ENCODE data around the gene VEGFC.
A peak's percentile ranks its signal among the peaks of the same experiment; 100 is the strongest.

Gene VEGFC

GRCh38 chr4:176790398-176790797 lies 2.3 kb downstream of the VEGFC start:
- no peak for DNase-seq (ENCODE audit: low spot score in 2 of 2)
- Histone ChIP-seq H3K27me3 (ENCODE audit: low read depth) (no peaks in the 10 kb centered on the region), H3K4me3 (no peak overlapping the region), H3K36me3 (replicated peaks) (no peaks in the 10 kb centered on the region), H3K4me1 (peaks cover 8% of the 10 kb centered on the region), H3K9me3 (no peaks in the 10 kb centered on the region)
- in situ Hi-C loops (cut with MboI; ENCODE audit: low sequenced_read_pairs) = loop anchor here (25.0 kb wide), 2 partner anchors 247 to 403 kb away; no protein-coding TSS in a partner anchor

- in situ Hi-C loops (cut with MboI; ENCODE audit: low sequenced_read_pairs) = loop anchor here (25.0 kb wide), 2 partner anchors 247 to 403 kb away; no protein-coding TSS in a partner anchor
- Histone ChIP-seq H3K27me3 (ENCODE audit: low read depth) (no peaks in the 10 kb centered on the region), H3K36me3 (replicated peaks) (no peaks in the 10 kb centered on the region), H3K9me3 (no peaks in the 10 kb centered on the region), H3K4me1 (peaks cover 8% of the 10 kb centered on the region), H3K4me3 (no peak overlapping the region)
- peak; percentile 29 to 64 for DNase-seq (ENCODE audit: low spot score in 2 of 2)
Measured at GRCh38 chr4:176789955-176790354, 2.8 kb downstream of the VEGFC start.

GRCh38 chr4:176788971-176789370 lies 3.8 kb downstream of the VEGFC start:
- H3K9me3 ChIP-seq = no peaks in the 10 kb centered on the region
- no peaks in the 10 kb centered on the region for H3K36me3 ChIP-seq (replicated peaks)
- in situ Hi-C loops (cut with MboI; ENCODE audit: low sequenced_read_pairs) = loop anchor here (25.0 kb wide), 2 partner anchors 248 to 402 kb away; no protein-coding TSS in a partner anchor
- peaks cover 8% of the 10 kb centered on the region for H3K4me1 ChIP-seq
- no peak overlapping the region for H3K4me3 ChIP-seq
- H3K27me3 ChIP-seq (ENCODE audit: low read depth) = no peaks in the 10 kb centered on the region
- DNase-seq (ENCODE audit: low spot score in 2 of 2) = no peak

- in situ Hi-C loops (cut with MboI; ENCODE audit: low sequenced_read_pairs) = loop anchor here (25.0 kb wide), 2 partner anchors 249 to 401 kb away; no protein-coding TSS in a partner anchor
- H3K4me1 ChIP-seq = peaks cover 8% of the 10 kb centered on the region
- no peaks in the 10 kb centered on the region for H3K9me3 ChIP-seq
- H3K4me3 ChIP-seq = no peak overlapping the region
- H3K27me3 ChIP-seq (ENCODE audit: low read depth) = no peaks in the 10 kb centered on the region
- no peak for DNase-seq (ENCODE audit: low spot score in 2 of 2)
- no peaks in the 10 kb centered on the region for H3K36me3 ChIP-seq (replicated peaks)
Measured at GRCh38 chr4:176788248-176788647, 4.5 kb downstream of the VEGFC start.

GRCh38 chr4:176784816-176785215 lies 7.9 kb downstream of the VEGFC start:
- Histone ChIP-seq H3K27me3 (ENCODE audit: low read depth) (no peaks in the 10 kb centered on the region), H3K36me3 (replicated peaks) (no peaks in the 10 kb centered on the region), H3K4me3 (no peak overlapping the region), H3K9me3 (no peaks in the 10 kb centered on the region), H3K4me1 (peaks cover 6% of the 10 kb centered on the region)
- in situ Hi-C loops (cut with MboI; ENCODE audit: low sequenced_read_pairs) = loop anchor here (25.0 kb wide), 2 partner anchors 252 to 398 kb away; no protein-coding TSS in a partner anchor
- no peak for DNase-seq (ENCODE audit: low spot score in 2 of 2)

GRCh38 chr4:176782794-176783193 lies 9.9 kb downstream of the VEGFC start:
- in situ Hi-C loops (cut with MboI; ENCODE audit: low sequenced_read_pairs) = loop anchor here (25.0 kb wide), 2 partner anchors 255 to 395 kb away; no protein-coding TSS in a partner anchor
- no peaks in the 10 kb centered on the region for H3K9me3 ChIP-seq
- H3K4me3 ChIP-seq = no peak overlapping the region
- H3K4me1 ChIP-seq = peaks cover 6% of the 10 kb centered on the region
- H3K36me3 ChIP-seq (replicated peaks) = no peaks in the 10 kb centered on the region
- no peaks in the 10 kb centered on the region for H3K27me3 ChIP-seq (ENCODE audit: low read depth)
- no peak for DNase-seq (ENCODE audit: low spot score in 2 of 2)

- H3K9me3 ChIP-seq = no peaks in the 10 kb centered on the region
- H3K27me3 ChIP-seq (ENCODE audit: low read depth) = no peaks in the 10 kb centered on the region
- no peak for DNase-seq (ENCODE audit: low spot score in 2 of 2)
- H3K4me1 ChIP-seq = peaks cover 6% of the 10 kb centered on the region
- no peaks in the 10 kb centered on the region for H3K36me3 ChIP-seq (replicated peaks)
- no peak overlapping the region for H3K4me3 ChIP-seq
- in situ Hi-C loops (cut with MboI; ENCODE audit: low sequenced_read_pairs) = loop anchor here (25.0 kb wide), 2 partner anchors 255 to 395 kb away; no protein-coding TSS in a partner anchor
Measured at GRCh38 chr4:176782191-176782590, 10.5 kb downstream of the VEGFC start.

- no peaks in the 10 kb centered on the region for H3K9me3 ChIP-seq
- in situ Hi-C loops (cut with MboI; ENCODE audit: low sequenced_read_pairs) = loop anchor here (25.0 kb wide), 2 partner anchors 256 to 394 kb away; no protein-coding TSS in a partner anchor
- H3K4me1 ChIP-seq = peaks cover 6% of the 10 kb centered on the region
- DNase-seq (ENCODE audit: low spot score in 2 of 2) = no peak
- no peaks in the 10 kb centered on the region for H3K27me3 ChIP-seq (ENCODE audit: low read depth)
- no peaks in the 10 kb centered on the region for H3K36me3 ChIP-seq (replicated peaks)
- no peak overlapping the region for H3K4me3 ChIP-seq
Measured at GRCh38 chr4:176781739-176782100, 11.0 kb downstream of the VEGFC start.

- H3K4me1 ChIP-seq = peaks cover 6% of the 10 kb centered on the region
- DNase-seq (ENCODE audit: low spot score in 2 of 2) = no peak
- in situ Hi-C loops (cut with MboI; ENCODE audit: low sequenced_read_pairs) = loop anchor here (25.0 kb wide), 2 partner anchors 256 to 394 kb away; no protein-coding TSS in a partner anchor
- H3K27me3 ChIP-seq (ENCODE audit: low read depth) = no peaks in the 10 kb centered on the region
- H3K36me3 ChIP-seq (replicated peaks) = no peaks in the 10 kb centered on the region
- no peaks in the 10 kb centered on the region for H3K9me3 ChIP-seq
- H3K4me3 ChIP-seq = no peak overlapping the region
Measured at GRCh38 chr4:176780995-176781738, 11.6 kb downstream of the VEGFC start.

GRCh38 chr4:176779421-176779820 lies 13.3 kb downstream of the VEGFC start:
- in situ Hi-C loops (cut with MboI; ENCODE audit: low sequenced_read_pairs) = loop anchor here (25.0 kb wide), 2 partner anchors 258 to 392 kb away; no protein-coding TSS in a partner anchor
- Histone ChIP-seq H3K27me3 (ENCODE audit: low read depth) (no peaks in the 10 kb centered on the region), H3K4me3 (no peak overlapping the region), H3K4me1 (peaks cover 15% of the 10 kb centered on the region), H3K36me3 (replicated peaks) (no peaks in the 10 kb centered on the region), H3K9me3 (no peaks in the 10 kb centered on the region)
- DNase-seq (ENCODE audit: low spot score in 2 of 2) = no peak

GRCh38 chr4:176778491-176778890 lies 14.2 kb downstream of the VEGFC start:
- H3K4me3 ChIP-seq = no peak overlapping the region
- no peaks in the 10 kb centered on the region for H3K27me3 ChIP-seq (ENCODE audit: low read depth)
- no peaks in the 10 kb centered on the region for H3K9me3 ChIP-seq
- no peak for DNase-seq (ENCODE audit: low spot score in 2 of 2)
- H3K4me1 ChIP-seq = peaks cover 15% of the 10 kb centered on the region
- no peaks in the 10 kb centered on the region for H3K36me3 ChIP-seq (replicated peaks)
- in situ Hi-C loops (cut with MboI; ENCODE audit: low sequenced_read_pairs) = loop anchor here (25.0 kb wide), 2 partner anchors 259 to 391 kb away; no protein-coding TSS in a partner anchor

- Histone ChIP-seq H3K4me1 (peaks cover 15% of the 10 kb centered on the region), H3K4me3 (no peak overlapping the region), H3K36me3 (replicated peaks) (no peaks in the 10 kb centered on the region), H3K27me3 (ENCODE audit: low read depth) (no peaks in the 10 kb centered on the region), H3K9me3 (no peaks in the 10 kb centered on the region)
- in situ Hi-C loops (cut with MboI; ENCODE audit: low sequenced_read_pairs) = loop anchor here (25.0 kb wide), 2 partner anchors 259 to 391 kb away; no protein-coding TSS in a partner anchor
- no peak for DNase-seq (ENCODE audit: low spot score in 2 of 2)
Measured at GRCh38 chr4:176778063-176778462, 14.7 kb downstream of the VEGFC start.

GRCh38 chr4:176775338-176775737 lies 17.4 kb downstream of the VEGFC start:
- no peak for DNase-seq (ENCODE audit: low spot score in 2 of 2)
- Histone ChIP-seq H3K4me3 (no peak overlapping the region), H3K27me3 (ENCODE audit: low read depth) (no peaks in the 10 kb centered on the region), H3K36me3 (replicated peaks) (no peaks in the 10 kb centered on the region), H3K9me3 (no peaks in the 10 kb centered on the region), H3K4me1 (peaks cover 10% of the 10 kb centered on the region)
- in situ Hi-C loops (cut with MboI; ENCODE audit: low sequenced_read_pairs) = loop anchor here (25.0 kb wide), 2 partner anchors 262 to 388 kb away; no protein-coding TSS in a partner anchor

GRCh38 chr4:176774852-176775251 lies 17.9 kb downstream of the VEGFC start:
- DNase-seq (ENCODE audit: low spot score in 2 of 2) = no peak
- H3K4me1 ChIP-seq = peaks cover 10% of the 10 kb centered on the region
- H3K9me3 ChIP-seq = no peaks in the 10 kb centered on the region
- no peaks in the 10 kb centered on the region for H3K27me3 ChIP-seq (ENCODE audit: low read depth)
- H3K4me3 ChIP-seq = no peak overlapping the region
- H3K36me3 ChIP-seq (replicated peaks) = no peaks in the 10 kb centered on the region
- in situ Hi-C loops (cut with MboI; ENCODE audit: low sequenced_read_pairs) = loop anchor here (25.0 kb wide), 2 partner anchors 262 to 388 kb away; no protein-coding TSS in a partner anchor

Measured in HAP-1 (cell line).